ENCODE results near the gene FAM184A.

- TF ChIP-seq, protein P1, sequence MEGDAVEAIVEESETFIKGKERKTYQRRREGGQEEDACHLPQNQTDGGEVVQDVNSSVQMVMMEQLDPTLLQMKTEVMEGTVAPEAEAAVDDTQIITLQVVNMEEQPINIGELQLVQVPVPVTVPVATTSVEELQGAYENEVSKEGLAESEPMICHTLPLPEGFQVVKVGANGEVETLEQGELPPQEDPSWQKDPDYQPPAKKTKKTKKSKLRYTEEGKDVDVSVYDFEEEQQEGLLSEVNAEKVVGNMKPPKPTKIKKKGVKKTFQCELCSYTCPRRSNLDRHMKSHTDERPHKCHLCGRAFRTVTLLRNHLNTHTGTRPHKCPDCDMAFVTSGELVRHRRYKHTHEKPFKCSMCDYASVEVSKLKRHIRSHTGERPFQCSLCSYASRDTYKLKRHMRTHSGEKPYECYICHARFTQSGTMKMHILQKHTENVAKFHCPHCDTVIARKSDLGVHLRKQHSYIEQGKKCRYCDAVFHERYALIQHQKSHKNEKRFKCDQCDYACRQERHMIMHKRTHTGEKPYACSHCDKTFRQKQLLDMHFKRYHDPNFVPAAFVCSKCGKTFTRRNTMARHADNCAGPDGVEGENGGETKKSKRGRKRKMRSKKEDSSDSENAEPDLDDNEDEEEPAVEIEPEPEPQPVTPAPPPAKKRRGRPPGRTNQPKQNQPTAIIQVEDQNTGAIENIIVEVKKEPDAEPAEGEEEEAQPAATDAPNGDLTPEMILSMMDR (conservative IDR thresholded peaks at IDR 0.05; ENCODE audit: low read length) = no peak
- no peak for TF ChIP-seq EZH2phosphoT487 (IDR thresholded peaks at IDR 0.05; ENCODE audit: borderline replicate concordance)
Observed at GRCh38 chr6:118974790-118975189, 103.7 kb downstream of the FAM184A start.

Measured in Loucy (cell line).